Eye (tissue), 1 donor: Measurements from ENCODE around the gene MRPL23.

ENCODE experiments used
- DNase-seq: peaks from one replicate; pipeline ENCODE4 v3.0.0-alpha.2; 2015

Gene MRPL23

DNA sequence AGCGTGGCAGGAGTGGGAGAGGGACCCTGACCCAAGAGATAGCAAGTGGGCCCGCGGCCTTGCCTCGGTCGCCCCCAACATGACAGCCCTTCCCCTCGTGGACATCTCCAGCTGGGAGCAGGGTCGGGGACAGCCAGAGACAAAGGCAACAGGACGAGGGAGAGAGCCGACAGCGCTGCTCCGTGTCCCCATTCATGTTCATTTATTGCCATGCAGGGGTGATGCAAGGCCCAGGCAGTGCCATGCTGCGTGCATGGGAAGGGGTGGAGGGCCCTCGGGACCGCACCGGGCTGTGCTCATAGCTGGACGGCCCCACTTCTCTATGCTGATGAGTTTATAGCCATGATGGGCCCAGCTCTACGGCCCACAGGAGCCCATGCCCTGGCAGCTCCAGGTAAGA is 12.7 kb downstream of the MRPL23 start:
- no peak for DNase-seq

DNA sequence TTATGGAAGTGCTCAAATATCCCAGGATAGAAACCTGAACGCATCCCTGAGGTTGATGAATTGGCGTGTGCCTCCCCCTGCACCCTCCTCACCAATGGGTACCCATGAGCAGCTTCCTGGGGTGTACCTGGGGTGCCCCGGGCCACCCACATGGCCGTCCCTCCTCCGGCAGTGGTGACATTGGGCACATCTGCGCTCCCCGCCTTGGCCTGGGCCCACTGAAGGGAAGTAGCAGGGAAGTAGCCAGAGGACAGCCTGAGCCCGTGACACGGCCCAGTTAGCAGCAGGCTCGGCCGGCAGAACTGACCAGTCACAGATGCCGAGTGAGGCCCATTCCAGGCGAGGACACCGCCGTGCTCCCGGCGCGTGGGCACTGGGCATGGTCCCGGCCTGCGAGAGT is 16.7 kb downstream of the MRPL23 start:
- DNase-seq = no peak

DNA sequence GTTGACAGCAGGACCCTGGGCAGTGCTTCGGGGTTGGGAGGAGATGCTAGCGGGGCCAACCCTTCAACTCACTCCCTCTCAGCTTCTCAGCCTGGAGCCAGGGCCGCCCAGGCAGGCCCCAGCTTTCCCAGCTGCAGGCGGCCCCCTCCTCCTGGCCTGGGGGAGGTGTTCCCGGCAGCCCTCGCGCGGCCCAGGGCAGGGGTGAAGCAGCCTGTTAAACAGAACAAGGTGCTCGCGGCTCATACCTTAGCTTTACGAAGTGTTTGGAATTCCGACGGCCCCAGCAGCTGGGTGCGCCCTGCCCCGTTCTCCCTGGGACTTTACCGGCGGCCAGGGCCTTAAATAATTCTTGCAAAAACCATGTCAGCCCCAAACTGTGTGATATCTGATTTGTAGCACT is 17.2 kb downstream of the MRPL23 start:
- DNase-seq = no peak

DNA sequence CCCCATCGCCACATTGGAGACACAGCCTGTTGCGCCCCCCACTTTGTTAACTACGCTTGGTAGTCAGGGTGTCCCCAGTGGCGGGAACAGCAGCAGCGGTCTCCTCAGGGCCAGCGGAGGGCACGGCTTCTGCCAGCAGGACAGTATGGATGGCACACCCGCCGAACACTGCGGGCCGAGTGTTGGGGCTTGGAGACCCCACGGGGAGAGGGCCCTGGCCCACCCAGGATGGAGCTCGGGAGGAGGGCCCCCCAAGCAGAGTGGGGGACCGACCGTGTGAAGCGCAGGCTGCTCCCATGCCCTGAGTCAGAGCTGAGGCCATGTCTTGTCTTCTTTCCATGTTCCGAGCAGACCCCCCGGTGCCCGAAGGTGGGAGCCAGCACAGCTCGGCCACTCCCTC is 17.8 kb downstream of the MRPL23 start:
- no peak for DNase-seq

DNA sequence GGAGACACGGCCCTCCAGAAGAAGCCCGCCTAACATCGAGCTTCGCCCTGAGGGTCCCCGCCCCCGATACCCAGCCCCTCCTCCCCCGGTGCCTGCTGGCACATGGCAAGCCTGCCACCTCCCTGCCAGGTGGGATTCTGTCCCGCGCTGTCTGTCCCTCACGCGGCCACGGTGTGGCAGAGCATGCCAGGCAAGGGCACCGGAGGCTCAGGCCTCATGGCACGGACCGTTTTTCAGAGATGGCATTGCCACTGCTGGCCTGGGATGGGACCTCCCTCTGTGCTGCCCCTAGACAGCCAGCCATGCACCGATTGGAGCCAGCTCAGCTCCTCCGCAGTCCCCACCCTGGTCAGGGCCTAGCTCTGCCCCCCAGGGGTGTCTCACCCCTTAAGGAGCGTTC is 19.4 kb downstream of the MRPL23 start:
- no peak for DNase-seq

DNA sequence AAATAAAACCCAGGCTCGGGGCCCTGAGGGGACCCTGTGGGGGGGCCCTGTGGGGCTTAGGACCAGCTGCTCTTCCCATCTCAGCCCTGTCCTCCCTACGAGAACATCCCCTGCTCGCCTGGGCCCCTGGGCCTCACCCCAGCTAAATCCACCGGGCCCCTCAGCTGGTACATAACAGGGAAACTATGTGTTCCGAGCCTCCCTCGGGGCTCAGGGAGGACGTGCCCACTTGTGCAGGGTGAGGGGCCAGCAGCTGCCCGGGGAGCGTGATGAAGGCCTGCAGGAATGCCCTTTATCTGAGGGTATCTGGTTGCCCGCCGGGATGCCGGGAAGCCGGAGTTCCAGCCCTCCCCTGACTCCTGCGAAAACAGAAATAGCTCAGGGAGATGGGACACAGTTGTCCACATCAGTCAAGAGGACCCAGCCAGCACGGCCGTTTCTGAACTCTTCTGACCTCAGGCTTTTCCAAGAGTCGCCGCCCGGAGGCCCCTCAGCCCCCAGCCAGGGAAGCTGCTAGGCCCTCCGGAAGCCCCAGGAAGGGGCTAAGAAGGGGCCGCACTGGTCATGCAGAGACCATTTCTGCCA is 20.6 kb downstream of the MRPL23 start:
- no peak for DNase-seq

DNA sequence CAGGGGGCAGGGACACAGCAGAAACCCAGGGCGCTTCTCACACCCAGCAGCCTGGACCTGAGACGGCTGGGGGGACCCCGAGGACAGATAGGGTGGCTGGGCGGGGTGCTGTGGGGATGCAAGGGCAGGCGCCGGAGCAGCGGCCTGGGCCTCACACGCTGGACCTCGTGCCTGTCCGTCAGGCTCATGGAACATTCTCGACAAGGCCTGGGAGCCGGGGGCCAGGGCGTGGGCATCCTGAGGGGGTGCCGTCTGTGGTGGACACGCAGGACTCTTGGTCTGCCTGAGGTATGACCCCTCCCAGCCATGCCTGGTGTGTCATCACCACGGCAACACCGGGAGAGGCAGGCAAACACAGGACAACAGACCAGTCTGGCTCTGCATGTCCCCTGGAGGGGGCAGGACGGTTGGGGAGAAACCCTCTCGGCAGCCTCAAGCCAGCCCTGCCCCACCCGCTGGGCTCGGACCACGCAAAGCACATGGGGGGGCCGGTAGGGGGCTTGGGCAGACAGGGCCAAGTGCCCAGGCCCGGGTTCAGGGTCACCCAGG is 21.4 kb downstream of the MRPL23 start:
- no peak for DNase-seq

DNA sequence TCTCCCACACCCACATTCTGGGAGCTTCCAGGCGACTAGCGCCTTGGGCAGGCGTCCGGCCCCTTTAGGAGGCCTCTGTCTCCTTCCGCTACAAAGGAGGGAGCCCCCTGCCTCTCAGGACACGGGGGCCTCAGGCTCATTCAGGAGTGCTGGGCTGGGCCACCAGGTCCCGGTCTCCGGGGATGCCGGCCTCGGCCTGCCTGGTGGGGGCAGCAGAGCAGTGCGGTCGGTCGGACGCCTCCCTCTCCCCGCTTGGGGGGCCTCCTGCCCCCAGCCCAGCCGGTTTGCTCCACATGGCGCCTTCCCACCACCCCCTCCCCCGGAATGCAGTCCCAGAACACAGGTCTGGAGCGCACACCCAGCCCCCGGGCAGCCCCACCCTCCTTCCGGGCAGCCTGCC is 21.9 kb downstream of the MRPL23 start:
- no peak for DNase-seq

DNA sequence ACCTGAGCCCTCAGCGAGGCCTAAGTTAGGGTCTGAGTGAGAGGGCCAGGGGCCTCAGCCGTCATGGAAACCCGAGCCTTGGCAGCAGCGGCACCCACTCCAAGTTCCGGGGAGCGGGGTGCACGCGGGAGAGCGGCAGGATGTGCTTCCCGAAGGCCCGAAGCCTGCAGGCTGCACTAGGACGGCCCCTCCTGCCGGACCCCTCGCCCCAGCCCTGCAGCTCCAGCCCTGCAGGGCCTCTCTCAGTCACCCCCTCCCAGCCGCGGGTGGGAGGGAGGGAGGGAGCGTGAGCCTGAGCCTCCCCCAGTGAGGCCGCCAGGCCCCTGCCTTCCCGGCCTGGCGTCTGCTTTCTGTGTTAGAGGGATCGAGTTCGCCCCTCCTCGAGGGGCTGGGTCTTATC is 22.6 kb downstream of the MRPL23 start:
- DNase-seq = no peak

DNA sequence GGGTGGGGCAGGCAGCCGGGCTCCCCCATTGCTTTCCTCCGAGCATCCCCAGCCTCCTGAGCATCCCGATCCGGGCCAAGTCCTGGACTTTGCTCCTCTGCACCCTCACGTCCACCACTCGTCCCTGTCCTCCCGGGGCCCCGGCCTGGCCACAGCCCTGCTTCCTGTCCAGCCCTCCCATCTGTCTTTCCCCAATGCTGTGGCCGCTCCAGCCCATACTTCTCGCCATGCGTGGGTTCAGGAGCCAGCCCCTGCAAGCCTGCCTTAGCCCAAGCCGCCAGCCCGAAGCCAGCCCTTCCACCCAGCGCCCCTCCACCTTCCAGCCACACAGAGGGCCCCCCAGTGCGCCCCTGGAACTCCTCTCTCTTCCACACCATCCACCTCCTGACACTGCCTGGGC is 23.8 kb downstream of the MRPL23 start:
- DNase-seq = no peak

DNA sequence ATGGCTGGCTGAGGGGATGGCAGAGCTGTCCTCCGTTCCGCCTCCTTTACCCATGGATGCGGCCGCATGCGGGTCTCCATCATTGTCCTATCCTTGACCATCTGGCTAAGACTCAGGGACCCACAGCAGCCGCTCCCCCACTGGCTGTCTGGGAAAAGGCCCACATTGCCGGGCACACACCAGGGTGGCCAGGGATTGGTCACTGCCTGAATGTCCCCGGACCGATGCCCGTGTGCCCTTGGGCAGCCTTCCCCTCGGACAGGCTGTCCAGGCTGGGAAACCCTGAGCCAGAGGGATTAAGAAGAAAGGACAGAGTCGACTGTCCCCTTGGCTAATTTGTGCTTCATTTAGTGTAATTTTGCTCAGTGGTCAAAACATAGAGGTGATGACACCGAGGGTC is 28.1 kb downstream of the MRPL23 start:
- no peak for DNase-seq

DNA sequence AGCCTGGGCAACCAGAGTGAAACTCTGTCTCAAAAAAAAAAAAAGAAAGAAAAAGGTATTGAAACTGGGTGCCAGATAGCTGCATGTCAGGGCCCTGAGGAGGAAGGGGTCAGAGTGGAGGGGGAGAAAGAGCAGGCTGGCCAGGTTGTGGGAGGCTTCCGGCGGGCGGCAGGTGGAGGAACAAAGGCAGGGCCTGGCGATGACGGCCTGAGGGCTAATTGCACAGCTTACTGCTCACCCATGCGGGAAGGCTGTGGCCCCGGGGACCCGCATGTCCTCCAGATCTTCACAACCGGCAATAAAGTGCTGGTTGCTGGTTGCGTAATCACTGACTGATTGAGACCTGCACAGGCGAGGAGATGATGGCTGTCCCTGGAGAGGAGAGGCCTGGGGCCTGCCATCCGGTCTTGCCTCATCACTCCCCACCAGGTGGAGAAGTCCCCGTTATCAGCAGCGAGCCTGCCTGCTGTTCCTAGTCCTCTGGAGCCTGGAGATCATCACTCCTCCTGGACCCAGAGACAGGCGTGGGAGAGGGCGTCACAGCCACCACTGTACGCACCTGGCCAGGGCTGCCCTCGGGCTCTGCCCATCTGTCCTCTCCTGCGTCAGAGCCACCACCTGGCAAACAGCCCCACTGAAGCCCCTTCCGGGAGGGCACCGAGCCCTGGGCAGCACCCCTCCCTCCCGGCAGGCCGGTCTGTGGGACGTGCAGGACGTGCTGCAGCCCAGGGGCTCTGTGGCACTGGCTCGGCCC is 31.8 kb downstream of the MRPL23 start:
- no peak for DNase-seq

DNA sequence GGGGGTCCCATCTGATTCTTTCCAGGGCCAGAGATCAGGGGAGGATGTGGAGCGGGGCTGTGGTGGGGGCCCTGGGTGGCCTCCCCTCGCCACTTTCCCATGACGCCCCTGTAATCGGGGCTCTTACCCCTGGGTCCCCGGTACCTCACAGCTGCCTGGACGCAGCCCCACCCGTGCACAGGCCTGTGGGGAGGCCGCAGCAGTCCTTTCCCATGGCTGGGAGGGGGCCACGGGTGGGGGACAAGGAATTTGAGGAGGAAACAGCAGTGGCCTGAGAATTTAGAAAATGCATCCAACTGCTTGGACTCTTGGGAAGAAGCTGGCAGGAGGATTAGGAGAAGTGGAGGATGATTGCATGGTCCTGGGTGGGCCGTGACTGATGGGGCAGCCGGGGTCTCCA is 32.5 kb downstream of the MRPL23 start:
- no peak for DNase-seq

DNA sequence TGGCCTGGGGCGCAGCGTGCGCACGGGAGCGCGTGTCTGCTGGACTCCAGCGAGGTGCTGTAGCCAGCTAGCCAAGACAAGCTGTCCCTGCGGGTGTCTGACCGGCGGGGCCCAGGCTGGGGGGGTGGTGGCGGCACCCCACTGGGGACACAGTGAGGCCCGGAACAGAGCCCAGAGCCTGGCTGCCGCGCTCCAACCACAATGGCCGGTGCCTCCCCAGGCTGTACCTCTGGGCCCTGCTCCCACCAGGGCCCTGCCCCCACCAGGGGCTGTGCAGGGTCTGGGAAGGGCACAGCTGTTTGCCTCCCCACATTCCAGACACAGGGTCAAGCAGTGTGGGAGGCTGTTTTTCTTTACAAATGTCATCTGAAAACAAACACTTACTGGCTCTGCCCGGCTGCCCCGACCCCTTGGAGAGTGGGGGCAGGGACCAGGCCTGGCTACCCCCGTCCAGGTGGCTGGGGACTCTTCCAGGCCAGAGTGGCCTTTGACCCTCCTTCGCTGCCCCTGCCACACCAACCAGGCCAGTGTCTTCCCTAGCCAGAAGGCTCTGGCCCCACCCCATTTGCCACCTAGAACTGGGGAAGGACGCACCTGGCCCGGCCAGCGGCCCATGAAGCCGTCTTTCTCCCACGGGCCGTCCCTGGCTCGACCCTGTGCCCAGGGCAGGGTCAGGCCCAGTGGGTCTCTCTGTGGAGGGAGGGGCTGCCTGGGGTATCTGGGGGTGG is 35.9 kb downstream of the MRPL23 start:
- no peak for DNase-seq

DNA sequence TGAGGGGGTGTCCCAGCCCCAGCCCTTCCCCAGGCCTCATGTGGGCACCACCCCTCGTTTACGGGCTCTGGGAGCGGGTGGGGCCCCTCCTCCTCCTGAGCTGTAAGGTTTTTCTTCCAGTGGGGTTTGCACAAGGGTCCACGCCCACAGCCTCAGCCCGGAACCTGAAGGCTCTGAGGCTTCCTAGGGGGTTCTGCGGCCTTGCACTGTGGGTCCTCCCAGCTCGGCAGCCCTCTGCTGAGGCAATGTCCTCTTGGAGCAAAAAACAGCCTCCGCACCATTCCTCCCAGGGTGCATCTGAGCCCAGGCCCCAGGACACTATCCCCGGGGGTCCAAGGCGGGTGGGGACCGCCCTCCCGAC is 36.4 kb downstream of the MRPL23 start:
- DNase-seq = no peak

DNA sequence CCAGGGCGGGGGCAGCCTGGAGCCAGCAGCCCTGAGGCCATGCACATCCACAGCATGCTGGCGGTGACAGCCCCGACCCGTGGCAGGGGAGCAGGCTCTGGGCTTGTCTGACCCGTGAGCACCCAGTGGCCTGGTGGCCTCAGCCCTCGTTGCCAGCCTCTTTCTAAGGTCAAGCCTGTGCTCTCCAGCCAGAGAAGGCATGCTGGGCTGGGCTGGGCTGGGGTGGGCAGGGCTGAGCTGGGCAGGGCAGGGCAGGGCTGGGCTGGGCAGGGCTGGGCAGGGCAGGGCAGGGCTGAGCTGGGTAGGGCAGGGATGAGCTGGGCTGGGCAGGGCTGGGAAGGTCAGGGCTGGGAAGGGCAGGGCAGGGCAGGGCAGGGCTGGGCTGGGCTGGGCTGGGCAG is 39.9 kb downstream of the MRPL23 start:
- DNase-seq = no peak

DNA sequence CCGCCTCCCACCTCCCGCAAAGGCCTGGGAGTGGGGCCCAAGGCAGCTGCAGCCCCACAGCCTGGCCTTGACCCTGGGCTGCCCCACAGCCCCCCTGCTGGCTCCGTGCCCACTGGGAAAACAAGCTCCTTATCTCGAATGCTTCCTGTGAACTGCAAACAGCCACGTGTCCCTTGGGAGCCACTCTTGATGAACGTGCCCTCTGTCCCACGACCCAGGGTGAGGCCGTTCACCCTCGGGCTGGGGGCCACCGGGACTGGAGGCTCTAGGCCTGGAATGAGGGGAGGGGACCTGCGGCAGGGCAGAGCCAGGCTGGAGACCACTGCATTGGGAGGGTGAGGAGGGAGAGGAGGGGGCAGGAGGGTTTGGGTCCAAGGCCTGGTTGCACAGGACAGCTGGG is 41.0 kb downstream of the MRPL23 start:
- no peak for DNase-seq

DNA sequence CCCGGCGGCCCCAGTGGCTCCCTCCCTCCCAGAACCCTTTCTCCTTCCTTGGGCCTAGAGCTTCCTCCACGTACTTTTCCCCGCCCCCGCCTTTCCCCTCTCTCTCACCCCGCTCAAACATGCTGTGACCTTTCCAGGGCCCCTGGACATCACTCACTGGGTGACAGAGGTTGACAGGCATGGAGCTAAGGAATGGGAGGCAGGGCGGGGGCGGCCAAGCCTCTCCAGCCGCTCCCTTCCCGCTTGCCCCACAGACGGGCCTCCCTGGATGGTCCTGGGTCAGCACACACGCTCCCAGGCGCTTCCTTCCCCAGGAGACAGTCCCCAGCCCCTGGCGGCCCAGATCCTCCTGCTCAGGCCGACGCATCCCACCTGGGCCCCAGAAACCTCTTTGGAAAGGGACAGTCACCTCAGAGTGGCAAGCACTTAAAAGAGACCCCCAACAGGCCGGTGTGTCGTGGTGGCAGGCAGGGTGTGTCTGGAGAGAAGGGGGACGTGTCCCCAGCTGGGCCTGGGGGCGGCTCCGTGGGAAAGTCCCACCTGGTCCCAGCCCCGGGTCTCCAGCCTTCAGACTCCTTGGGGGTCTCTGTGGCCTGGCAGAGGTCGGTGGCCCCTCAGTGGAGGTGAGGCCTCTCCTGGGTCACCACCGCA is 41.7 kb downstream of the MRPL23 start:
- peak; percentile 50 for DNase-seq

DNA sequence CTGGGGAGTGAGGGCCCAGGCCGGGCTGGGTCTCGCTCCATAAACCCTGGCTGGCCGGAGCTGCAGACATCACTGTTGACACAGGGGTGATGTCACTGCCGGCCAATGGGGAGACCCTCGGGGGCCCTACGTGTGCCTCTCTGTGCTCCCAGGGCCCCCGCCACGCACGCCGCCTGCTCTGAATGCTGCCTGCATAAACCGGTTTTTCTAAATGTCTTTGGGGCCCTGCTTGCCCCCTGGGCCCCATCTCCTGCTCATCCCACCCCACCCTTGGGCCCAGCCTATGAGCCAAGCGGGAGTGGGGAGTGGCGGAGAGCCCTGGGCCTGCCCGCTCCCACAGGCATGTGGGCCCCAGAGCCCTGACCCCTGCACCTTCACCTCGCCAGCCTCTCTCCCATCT is 42.8 kb downstream of the MRPL23 start:
- no peak for DNase-seq

DNA sequence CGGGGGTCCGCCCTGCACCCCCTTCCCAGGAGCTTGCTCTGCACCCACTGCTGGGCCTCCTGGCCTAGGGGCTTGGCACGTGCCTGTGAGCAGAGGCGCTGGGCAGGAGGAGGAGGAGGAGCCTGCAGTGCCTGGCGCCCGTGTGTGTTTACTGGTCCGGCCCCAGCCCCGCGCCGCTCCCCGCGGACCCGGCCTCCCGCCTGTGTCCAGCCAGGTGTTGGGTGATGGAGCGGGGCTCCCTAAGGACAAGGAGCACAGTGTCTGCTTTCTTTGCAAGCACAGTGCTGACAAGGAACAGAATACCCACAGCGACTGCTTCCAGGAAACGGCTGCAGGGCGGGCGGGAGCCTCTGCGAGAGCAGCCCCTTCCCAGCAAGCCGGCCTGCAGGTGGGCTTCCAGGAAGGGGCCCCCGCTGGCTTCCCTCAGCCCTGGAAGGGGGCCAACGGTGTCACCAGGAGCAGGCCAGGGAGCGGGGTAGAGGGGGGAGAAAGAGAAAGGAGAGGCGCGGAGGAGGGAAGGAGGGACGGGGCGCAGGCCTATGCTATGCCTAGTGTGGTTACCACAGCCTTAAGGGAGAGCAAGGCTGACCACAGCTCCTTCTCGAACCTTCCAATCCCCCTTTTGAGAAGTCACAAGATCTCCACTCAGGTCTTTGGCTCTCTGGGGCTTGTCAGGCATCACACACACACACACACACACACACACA is 43.9 kb downstream of the MRPL23 start:
- DNase-seq = no peak

DNA sequence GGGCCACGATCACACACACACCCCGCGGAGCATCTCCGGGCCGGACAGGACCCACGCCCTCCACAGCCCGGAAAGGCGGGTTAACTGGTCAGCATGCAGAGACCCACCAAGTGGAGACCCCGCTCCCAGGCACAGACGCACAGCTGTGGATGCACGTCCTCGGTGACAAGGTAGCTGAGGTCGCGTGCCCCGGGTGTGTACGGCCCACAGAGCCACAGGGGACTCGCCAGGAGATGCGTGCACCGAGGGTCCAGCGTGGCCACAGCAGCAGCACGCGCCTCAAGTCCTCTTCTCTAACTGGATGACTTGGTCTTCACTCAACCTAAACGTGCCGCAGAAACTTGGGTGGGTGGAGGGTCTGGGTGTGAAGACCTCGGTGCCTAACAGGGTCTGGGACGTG is 45.0 kb downstream of the MRPL23 start:
- DNase-seq = no peak

DNA sequence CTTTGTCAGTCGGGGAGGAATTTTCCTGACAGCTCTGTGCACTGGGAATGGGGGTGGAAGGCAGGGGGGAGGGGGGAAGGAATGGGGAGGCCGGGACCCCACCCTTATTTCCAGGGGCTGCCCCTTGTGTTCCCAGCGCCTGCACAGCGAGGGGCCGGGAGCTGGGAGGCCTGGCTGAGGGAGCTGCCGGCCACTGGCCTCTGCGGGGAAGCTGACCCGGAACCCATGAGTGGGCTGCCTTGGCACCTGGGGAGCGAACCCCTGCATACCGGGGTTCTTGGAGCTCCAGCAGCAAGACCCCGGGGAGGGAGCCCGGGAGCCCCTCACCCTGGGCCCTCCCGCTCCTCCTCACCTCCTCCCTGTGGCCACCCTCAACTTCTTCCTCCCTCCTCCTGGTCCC is 47.0 kb downstream of the MRPL23 start:
- DNase-seq = no peak

DNA sequence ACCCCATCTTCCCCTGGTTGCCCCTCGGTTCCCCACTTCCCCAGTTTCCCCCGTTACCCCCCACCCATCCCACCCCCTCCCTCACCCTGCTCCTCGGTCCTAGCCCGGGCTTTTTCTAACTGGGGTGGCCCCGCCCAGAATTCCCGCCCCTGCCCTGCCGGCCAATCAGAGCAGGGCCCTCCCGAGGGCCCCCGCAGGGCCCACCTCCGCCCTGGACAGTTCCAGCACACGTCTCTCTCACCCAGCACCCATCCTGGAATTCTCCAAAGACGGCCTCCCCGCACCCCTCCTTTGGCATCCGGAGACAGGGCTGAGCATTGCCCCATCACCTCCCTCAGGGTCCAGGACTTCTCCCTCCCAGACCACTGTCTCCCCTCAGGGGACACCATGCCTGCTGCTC is 50.6 kb downstream of the MRPL23 start, which contains the start of gene H19:
Gene H19, minus strand, starts transcription at position 88 of the 400 bp plus-strand sequence.
- no peak for DNase-seq
